Muscle of back (tissue), 11 donors: ENCODE data around the gene TNFRSF18. TPM values are rescaled to one million over a fixed set of nuclear protein-coding genes. Genes with fewer than 3 reads are reported as not detected.

Experiments
- DNase-seq, 3 donors: peaks; one replicate each; pipeline versions ENCODE4 v3.0.0 to v3.0.0-alpha.2; 2013
- polyA plus RNA-seq, 10 donors: library from polyadenylated mRNA; unstranded; fragments of 120-200 nt; gene quantifications; one replicate each; pipeline ENCODE4 v1.2.1, GENCODE V29; 2013; ENCODE audit not compliant: insufficient read length in 10 of 10

TNFRSF18 gene
- polyA plus RNA-seq, 10 donors, result 1.9 to 4.6 (median 2.9) TPM

DNA sequence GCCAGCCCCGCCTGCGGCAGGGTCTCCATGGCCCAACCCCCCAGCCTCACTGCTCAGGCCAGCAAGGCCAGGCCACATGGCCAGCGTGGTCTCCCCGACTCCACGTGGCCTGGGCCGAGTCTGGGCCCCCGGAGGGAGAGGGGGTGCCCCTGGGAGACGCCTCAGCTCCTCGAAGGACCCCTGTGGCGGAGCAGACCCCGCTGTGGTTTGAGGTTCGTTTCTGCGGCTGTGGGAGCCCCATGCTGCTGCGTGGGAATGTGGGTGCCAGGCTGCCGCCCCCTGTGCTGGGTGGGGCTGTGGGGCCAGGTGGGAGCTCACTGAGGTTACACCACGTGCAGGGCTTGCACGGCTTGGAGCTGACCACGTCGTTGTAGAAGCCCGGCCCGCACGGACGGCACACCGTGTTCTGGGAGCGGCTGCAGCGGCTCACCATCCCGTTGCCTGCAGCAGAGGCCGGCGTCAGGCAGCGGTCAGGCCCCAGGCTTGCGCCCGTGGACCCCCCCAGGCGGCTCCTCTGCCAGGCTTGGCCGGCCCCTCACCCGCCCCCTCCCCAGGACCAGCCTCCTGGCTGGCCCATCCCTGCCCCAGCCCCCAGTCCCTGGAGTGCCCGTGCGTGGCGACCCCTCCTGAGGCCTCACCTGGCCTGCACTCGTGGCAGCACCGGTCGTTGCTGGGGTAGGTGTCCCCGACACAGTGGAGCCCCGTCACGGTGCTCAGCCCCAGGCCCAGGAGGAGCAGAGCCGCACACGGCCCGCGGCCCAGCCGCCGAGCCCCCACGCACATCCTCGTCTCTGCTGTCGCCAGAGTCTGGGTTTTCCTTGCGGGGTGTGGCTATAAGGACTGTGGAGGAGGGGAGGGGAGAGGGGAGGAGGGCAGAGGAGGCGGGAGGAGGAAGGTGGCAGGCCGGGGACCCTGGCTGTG lies 7.2 kb upstream of the TNFRSF18 start, which contains the start of gene TNFRSF4:
TSS of gene TNFRSF4 (minus strand) at position 809 of the 921 bp plus-strand sequence. CDS start at position 783, 26 bp downstream.
- no peak for DNase-seq

DNA sequence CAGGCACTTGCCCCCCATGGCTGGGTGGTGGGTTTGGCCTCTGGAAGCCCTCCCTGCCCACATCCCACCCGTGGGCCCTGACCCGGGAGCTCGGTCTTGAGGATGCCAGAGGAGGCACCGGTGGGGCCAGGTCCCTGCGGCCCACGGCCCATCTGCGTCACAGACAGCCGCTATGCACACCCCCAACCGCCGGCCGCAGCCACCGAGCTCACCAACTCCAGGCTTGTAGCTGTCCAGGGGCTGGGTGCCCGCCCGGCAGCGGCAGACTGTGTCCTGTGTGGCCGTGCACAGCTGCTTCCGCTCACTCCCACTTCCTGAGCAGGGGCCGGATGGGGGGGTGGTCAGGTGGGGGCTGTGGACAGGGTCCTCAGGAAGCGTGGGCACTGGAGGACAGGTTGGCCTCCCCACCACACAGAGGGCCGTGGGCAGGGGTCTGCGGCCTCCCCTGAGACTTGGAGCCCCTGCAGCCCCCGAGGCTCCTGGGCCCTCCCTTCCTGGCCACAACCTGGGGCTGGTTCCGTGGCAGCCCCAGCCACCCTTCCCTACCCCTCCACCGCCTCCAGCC lies 6.5 kb upstream of the TNFRSF18 start:
- DNase-seq, result peak in 1 of 3 donors; percentile 45

DNA sequence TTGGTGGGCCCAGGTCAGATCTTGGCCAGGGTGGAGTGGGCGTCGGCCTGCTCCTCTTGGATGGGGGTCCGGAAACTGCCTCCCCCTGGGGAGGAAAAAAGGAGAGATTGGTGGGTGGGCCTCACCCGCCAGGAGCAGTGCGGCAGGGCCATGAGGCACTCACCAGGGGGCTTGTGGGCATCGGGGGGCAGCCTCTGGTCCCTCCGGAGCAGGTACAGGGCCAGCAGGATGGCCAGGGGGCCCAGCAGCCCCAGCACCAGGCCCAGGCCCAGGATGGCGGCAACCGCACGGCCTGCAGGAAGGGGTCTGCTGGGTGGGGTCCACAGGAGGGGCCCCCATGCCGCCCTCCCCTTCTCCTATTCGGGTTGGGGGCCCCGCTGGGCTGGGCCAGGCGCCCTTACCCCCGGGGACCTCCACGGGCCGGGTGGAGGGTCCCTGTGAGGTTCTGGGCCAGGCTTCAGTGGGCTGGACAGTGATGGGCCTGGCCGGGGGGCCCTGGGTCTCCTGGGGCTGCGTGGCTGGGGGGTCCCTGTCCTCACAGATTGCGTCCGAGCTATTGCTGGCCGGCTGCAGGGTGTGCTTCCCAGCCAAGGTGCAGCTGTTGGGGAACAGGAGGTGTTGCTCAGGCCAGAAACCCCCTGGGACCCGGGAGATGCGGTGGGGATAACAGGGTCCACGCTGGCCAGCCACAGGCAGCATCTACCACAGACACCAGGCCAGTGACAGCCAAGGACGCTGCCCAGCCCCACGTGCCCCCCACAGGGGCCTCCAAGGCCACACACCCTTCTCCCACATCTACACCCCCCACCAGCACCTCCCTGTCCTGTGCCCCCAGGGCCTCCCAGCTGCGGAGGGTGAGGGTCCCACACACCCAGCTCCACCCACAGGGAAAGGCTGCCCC lies 5.4 kb upstream of the TNFRSF18 start:
- DNase-seq, result no peak

DNA sequence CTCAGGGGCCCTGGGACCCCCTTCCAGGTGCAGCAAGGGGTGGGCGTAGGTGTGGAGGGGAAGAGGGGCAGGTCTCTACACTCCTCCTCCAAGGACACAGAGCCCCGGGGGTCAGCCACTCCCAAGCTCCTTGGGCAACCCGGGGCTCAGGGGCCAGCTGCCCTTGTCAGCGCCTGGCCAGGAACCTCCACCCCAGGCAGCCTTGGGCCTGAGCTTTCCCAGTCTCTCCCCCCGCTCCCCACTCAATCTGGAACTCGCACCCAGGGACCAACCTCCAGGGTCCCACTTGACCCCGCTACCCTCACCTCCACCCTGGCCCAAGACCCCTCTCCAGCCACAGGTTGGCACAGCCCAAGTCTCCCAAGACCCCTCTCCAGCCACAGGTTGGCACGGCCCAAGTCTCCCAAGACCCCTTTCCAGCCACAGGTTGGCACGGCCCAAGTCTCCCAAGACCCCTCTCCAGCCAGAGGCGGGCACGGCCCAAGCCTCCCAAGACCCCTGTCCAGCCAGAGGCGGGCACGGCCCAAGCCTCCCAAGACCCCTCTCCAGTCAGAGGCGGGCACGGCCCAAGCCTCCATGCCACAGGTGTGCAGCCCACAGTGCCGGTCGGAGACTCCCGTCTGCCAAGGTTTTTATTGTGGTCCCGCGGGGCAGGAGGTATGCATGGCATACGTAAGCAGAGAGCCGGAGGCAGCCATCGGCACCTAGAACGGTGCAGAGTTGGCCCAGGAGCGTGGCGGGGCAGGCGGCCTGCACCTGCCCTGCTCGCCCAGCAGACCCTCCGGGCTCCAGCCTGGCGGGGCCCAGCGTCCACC lies 4.5 kb upstream of the TNFRSF18 start:
- no peak for DNase-seq

DNA sequence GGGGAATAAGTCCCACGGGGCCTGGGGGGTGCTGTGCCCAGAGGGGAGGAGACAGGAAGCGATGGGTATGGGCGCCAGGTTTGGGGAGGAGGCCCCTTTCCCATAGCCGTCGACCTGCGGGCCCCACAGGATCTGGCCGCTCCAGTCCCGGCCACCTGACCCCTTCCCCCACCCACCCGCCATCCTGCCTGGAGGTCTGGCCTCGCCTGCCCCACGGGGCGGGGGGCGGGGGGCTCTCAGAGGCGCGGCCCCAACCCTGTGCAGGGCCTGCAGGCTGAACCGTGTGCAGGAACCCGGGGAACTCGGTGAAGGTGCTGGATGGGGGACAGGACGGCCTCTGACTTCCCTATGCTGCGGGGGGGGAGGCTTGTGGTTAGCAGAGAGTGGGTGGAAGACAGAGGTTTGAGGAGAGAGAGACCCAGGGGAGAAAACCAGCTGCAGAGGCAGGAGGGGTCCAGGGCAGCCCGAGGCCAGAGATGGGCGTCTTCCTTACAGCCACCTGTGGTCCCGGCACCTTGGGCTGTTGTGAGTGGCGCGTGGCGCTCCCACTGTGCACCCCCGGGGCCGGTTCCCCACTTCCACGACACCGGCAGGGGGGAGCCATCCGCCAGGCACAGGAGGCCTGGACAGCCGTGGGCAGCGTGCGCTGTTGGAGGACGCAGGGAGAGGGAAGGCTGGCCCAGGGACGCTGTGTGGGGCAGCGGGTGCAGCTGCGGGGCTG lies 2.5 kb upstream of the TNFRSF18 start:
- peak in 1 of 3 donors; percentile 58 for DNase-seq

DNA sequence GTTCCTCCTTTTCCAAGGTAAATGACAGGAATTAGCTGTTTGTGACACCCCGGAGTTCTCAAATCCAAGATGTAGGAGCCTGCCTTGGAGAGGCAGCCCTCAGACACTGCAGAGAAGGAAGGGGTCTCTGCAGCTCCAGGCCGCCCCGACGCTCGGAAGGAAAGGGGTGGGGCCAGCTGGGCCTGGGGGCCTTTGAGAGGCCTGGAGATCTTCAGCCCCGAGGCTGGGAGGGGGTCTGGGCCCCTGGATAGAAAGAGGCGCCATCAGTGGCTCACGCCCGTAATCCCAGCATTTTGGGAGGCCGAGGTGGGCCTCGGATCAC lies 1.1 kb upstream of the TNFRSF18 start:
- no peak for DNase-seq

DNA sequence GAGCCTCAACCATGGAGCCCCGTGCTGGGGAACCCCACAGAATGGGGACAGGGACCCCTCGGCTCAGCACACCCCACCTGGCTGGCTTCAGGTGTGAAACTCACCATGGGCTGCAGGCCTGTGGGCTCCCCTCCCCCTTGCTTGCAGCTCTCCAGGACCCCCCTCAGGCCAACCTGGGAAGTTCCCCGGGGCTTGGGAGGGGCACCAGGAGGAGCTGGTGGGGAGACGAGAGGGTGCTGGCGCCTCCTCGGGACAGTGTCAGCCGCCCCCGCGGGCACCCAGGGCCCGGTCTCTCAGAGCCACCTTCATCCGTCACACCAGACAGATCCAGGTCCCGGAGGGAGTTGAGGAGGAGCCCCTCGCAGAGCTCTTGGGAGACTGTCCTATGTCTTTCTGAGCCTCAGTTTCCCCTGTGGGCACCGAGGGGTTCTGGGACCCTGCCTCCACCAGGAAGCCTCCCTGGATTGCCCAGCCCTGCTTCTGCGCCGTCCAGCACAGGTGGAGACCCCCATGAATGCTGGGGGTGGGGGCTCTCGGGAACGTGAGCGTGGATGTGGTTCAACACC lies 657 bp upstream of the TNFRSF18 start:
- no peak for DNase-seq

DNA sequence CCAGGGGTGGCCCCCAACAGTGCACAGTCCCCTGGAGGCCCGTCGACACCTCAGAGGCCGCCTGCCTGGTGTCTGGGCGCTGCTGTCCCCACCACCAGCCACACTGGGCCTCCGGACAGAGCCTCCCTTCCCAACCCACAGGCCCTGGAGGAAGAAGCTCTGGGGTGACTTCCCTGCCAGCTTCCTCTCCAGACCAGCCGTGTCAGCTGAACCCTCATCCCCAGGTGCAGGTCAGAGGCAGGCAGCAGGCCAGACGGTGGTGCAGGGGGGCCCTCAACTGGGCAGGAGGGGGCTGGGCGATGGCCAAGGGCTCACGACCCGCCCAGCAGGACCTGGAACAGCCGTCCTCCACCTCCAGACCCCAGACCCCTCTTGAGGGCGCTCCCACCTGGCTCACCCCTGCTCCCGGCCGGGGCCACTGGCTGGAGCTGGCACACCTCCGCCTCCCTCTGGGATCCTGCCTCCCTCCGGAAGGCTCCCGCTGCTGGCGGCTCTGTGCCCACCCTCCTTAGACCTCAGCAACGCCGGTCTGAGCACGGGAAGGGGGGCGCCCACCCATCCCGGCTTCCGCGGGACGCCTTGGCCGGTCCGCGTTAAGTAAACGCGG lies 520 bp downstream of the TNFRSF18 start:
- peak in 1 of 3 donors; percentile 45 for DNase-seq

DNA sequence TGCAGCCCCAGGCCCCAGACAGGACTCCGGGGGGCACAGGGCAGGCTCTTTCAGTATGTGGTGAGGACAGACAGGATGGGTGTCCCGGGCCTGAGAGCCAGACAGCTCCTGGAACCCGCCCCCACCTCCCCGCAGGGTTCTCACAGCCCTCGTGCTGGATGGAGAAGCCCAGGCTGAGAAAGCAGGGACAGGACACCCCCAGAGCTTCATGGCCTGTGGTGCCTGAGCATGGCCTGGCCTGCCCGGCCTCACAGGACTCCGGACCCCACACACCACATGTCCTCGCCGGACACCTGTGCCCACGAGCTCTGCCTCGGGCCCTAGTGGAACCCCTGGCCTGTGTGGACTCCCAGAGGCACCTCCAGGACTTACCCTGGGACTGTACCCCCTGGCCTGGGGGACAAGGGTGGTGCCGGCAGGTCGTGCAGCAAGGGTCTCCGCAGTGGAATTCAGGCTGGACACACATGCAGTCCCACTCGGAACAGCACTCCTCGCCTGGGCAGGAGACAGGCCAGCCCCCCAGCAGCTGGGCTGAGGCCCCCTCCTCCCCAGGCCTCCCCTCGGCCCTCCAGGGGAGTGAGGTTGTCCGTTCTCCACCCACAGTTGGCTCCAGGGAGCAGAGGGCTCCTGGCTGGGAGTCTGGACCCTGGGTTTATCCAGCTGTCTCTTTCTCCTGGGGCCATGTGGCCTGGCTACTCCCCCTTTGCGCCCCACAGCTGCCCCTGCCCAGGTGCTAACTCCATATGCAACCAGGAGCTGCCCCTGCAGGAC lies 1.2 kb downstream of the TNFRSF18 start:
- DNase-seq, result no peak

DNA sequence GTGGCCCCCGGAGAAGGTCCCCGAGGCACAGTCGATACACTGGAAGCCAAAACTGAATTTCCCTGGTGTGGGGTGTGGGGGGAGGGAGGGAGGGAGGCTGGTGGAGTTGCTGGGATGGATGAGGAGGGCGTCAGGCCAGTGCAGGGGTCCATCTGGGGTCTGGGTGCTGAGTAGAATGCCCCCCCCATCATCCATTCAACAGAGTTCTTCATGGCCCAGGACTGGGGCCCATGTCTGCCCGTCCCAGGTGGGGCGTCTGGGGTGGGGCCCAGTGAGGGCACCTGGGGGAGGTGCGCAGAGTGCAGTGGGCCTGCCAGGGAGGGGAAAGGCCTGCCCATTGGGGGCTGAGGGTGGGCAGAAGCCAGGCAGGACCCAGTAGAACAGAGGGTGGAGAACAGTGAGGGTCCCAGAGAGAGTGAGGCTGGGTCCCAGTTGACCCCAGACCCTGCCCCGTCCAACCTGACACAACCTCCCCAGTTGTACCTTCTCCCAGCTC lies 1.9 kb downstream of the TNFRSF18 start:
- no peak for DNase-seq

DNA sequence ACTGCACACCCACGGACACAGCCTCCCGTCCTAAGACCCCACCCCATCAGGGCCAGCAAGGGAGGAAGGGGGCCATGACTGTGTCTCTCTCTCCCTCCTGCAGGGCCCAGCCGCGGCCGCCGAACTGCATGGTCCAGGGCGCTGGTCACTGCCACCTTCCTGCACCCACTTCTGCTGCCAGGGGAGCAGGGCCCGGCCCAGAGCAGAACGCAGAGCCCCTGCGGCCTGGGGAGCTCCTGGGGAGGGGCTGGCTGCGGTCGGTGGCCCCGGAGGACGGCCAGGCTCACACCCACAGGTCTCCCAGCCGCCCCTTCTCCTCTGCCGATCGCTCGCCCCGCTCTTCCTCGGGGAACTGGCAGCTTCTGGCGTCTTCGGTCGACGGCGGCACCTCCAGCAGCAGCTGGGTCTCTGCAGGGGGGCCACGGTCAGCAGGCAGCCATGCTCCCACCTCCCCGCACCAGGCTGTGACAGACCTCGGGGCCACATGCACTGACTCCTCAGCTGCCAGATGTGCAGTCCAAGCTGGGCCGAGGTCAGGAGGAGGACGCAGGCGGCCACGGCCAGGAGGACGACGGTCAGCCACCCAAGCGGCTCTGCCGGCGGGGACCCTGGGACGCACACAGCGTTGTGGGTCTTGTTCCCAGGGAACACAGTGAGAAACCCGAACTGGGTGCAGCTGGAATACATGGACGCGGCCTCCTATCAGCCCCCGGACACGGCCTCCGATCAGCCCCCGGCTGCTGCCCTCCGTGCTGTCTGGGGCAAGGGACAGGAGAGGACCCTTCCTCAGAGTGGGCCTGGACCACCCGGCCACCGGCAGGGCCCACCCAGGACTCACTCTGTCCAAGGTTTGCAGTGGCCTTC lies 2.6 kb downstream of the TNFRSF18 start:
- DNase-seq, result peak in 1 of 3 donors; percentile 59

DNA sequence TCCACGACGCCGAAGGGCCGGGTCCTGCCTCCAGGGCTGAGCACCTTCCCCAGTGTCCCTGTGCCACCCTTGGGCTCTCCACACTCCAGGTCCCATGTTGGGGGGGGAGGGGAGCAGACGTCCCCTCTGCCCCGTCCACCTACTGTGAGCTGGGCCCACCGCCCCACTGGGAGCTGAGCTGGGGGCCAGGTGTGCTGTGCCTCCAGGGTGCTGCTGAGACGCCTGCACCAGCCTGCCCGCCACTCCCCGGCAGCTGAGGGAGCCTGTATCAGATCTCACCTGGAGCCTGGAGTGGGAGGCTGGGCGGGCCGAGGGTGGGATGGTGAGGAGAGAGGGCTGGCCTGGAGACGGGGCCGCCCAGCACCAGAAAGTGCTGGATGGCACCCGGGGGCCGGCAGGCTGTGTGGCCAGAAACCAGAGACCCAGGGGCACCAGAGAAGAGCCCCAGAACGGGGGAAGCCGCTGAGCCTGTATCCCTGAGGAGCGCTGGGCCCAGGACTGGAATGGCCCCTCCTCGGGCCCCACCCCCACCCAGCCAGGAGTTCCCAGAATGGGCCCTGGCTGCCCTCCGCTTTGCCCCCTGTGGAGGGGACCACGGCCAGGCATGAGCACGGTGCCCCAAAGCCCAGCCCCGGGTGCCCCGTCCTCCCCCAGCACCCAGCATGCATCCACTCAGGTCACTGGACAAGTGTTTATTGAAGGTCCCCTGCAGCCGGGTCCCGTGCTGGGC lies 3.4 kb downstream of the TNFRSF18 start:
- no peak for DNase-seq

DNA sequence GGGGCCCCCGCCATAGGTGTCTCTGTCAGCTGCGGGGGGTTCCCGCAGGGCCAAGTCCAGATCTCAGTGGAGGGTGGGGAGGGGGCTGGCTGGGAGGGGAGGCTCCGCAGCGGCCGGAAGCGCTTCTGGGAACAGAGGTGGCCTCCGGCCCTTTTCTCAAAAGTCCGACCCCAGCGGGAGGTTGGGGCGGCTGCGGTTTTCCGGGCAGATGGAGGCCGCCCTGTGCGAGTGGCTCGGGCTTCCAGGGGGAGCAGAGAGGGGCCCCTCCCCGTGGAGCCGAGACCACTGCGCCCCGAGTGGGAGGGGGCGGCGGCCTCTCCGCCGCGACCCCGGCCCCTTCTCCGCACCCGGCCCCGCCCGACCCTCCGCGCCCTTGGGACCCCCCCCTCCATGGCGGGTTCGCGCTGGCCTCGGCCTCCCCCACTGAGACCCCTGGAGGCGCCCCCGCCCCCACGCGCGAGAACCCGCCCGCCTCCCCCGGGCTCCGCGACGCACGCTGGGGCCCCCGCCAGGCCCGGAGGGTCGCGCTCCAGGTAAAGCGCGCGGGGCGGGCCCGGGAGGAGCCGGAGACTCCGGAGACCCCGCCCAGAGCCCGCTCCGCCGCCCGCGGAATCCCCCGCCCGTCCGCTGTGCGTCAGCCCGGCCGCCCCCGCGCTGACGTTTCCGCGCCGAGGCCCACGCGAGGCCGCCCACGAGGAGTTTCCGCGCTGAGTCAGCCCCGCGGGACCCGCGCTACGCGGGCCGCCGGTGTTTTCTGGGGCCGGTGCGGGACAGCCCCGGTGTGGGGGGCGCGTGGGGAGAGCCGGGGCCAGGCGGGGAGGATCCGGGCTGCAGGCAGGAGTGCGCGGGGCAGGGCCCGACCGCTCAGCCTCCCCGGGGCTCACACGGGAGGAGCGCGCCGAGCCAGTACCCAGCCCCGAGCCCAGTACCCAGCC lies 5.2 kb downstream of the TNFRSF18 start:
- DNase-seq, result peak in 2 of 3 donors; percentile 71 to 78

DNA sequence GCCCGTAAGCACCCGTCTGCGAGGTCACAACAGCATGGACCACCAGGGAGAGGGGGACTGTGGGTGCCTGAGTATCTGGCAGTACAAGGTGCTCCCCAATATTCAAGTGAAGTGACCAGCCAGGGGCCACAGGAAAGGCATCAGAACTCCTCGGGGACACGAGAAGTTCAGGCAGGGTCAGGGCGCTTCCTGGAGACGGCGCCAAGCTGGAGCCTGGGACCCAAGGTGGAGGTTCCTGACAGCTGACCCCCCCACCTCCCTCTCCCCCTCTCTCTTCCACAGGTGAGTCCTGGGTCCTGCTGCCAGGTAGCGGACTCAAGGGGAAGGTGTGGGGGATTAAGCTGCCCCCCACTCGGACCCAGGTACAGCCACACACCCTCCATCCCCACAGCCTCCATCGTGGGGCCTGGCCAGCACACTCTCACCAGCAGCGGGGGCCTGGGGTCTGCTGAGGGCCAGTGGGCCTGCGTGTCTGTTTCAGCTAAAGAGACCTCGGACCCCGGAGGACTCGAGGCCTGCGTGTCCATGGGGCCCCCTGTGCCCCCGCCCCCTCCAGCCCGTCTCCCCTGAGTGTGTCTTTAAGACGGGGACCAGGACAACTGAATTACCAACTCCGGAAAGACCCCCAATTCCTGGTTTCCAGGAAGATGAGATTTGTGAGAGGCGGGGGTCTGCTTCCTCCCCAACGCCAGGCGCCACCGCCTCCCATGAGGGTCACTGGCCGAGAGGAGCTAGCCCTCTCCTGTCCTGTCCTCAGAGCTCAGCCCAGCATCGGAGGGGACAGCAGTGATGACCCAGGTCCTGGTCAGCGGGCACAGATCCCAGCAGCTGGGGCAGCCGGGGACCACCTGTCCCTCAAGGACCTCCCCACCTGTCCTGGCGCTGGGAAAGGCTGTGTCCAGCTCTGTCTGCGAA lies 6.2 kb downstream of the TNFRSF18 start:
- DNase-seq, result no peak
